HEK293 (cell line): ENCODE measurements around the gene HDAC1.

Source experiments
- CTCF ChIA-PET: fragments of 350-600 bp; formaldehyde crosslinking; extraction: SDS; loops from one replicate; lab custom pipeline; 2021; ENCODE audit warnings: antibody characterized with exemption; lab: Yijun Ruan, JAX
- POLR2A ChIA-PET: fragments of 300-600 bp; formaldehyde crosslinking; extraction: SDS; loops from one replicate; lab custom pipeline; 2020; ENCODE audit warnings: antibody characterized with exemption, inconsistent platforms; lab: Yijun Ruan, JAX
- H3K27ac ChIP-seq: fragments of 200-500 bp; sonication (Bioruptor generic); 2 replicates; pipeline ENCODE4 v1.5.1; 2014; ENCODE audit warnings: low read depth, low read length, control low read depth, inconsistent platforms; ENCODE audit errors: extremely low read depth
- H3K36me3 ChIP-seq, 2 experiments: fragments of 200-500 bp in 1 of 2; sonication (Bioruptor generic) in 1 of 2; 1 replicate in 1 of 2; 2 replicates in 1 of 2; pipeline ENCODE4 v1.5.1; 2014 to 2017; ENCODE audit warnings: inconsistent platforms in 2 of 2, low read length in 2 of 2; ENCODE audit not compliant: control insufficient read depth in 2 of 2, insufficient read depth in 1 of 2
- H3K4me1 ChIP-seq: fragments of 200-500 bp; sonication (Bioruptor generic); 2 replicates; pipeline ENCODE4 v1.5.1; 2014; ENCODE audit warnings: mild to moderate bottlenecking, low read length, inconsistent platforms; ENCODE audit not compliant: control insufficient read depth, insufficient read depth
- H3K4me3 ChIP-seq: 2 replicates; pipeline ENCODE4 v1.5.1; 2011; ENCODE audit warnings: low read depth, mild to moderate bottlenecking, control low read depth, low read length, moderate library complexity
- H3K9me3 ChIP-seq: fragments of 200-500 bp; sonication (Bioruptor generic); 2 replicates; pipeline ENCODE4 v1.5.1; 2014; ENCODE audit warnings: low read depth, low read length, inconsistent platforms; ENCODE audit not compliant: control insufficient read depth, insufficient read depth
- PRDM1 ChIP-seq: fragments of 450-650 bp; formaldehyde crosslinking; IDR thresholded peaks from 2 replicates; pipeline ENCODE4; 2016; ENCODE audit warnings: missing biosample characterization, missing genetic modification characterization
- PRDM10 ChIP-seq: fragments of 450-650 bp; formaldehyde crosslinking; IDR thresholded peaks from 2 replicates; pipeline ENCODE4 v1.5.1; 2016; ENCODE audit warnings: missing biosample characterization, missing genetic modification characterization
- PRDM2 ChIP-seq: fragments of 450-650 bp; formaldehyde crosslinking; IDR thresholded peaks from 2 replicates; pipeline ENCODE4 v1.5.1; 2016; ENCODE audit warnings: missing biosample characterization, missing genetic modification characterization, borderline replicate concordance
- SP2 ChIP-seq: fragments of 450-650 bp; formaldehyde crosslinking; IDR thresholded peaks from 2 replicates; pipeline ENCODE4 v1.5.1; 2016; ENCODE audit warnings: missing biosample characterization, missing genetic modification characterization
- WT1 ChIP-seq: fragments of 450-650 bp; formaldehyde crosslinking; IDR thresholded peaks from 2 replicates; pipeline ENCODE4 v1.5.1; 2016; ENCODE audit warnings: missing biosample characterization, missing genetic modification characterization
- ZBTB21 ChIP-seq: fragments of 450-650 bp; formaldehyde crosslinking; IDR thresholded peaks from 2 replicates; pipeline ENCODE4 v1.5.1; 2017; ENCODE audit warnings: missing biosample characterization, missing genetic modification characterization
- ZFHX2 ChIP-seq: fragments of 450-650 bp; formaldehyde crosslinking; conservative IDR thresholded peaks from 2 replicates; pipeline ENCODE4 v1.5.1; 2016; ENCODE audit warnings: missing biosample characterization, missing genetic modification characterization
- ZIC2 ChIP-seq: fragments of 450-650 bp; formaldehyde crosslinking; IDR thresholded peaks from 2 replicates; pipeline ENCODE4 v1.5.1; 2016; ENCODE audit warnings: missing biosample characterization, missing genetic modification characterization
- ZNF280D ChIP-seq: fragments of 450-650 bp; formaldehyde crosslinking; IDR thresholded peaks from 2 replicates; pipeline ENCODE4 v1.5.1; 2016; ENCODE audit warnings: missing biosample characterization, missing genetic modification characterization
- ZNF398 ChIP-seq: fragments of 450-650 bp; formaldehyde crosslinking; IDR thresholded peaks from 2 replicates; pipeline ENCODE4 v1.5.1; 2017; ENCODE audit warnings: missing biosample characterization, missing genetic modification characterization
- ZNF473 ChIP-seq: fragments of 450-650 bp; formaldehyde crosslinking; IDR thresholded peaks from 2 replicates; pipeline ENCODE4 v1.5.1; 2017; ENCODE audit warnings: missing biosample characterization, missing genetic modification characterization

The HDAC1 gene

GRCh38 chr1:32352831-32353383 lies 61.0 kb downstream of the HDAC1 start (continued):
- no peak for TF ChIP-seq ZNF280D (tag by site-specific recombination)
- TF ChIP-seq SP2 (tag by site-specific recombination), result no peak
- TF ChIP-seq ZNF473 (tag by site-specific recombination), result no peak
- no peak for TF ChIP-seq PRDM2 (tag by site-specific recombination)
- TF ChIP-seq, all 188 proteins: peak for 5

GRCh38 chr1:32353431-32353830 lies 61.5 kb downstream of the HDAC1 start:
- no peaks in the 10 kb centered on the region for H3K9me3 ChIP-seq
- no peak overlapping the region for H3K4me3 ChIP-seq
- TF ChIP-seq PRDM1 (tag by site-specific recombination), result 0 out of 2 replicates have a peak, but pooled peaks have one; percentile 36
- TF ChIP-seq ZFHX2 (tag by site-specific recombination), result peak; percentile 45; the same call in 1 of the 2 replicates
- peak; percentile 72 for TF ChIP-seq ZIC2 (tag by site-specific recombination)
- TF ChIP-seq ZBTB21 (tag by site-specific recombination), result no peak
- no peak for TF ChIP-seq WT1 (tag by site-specific recombination)
- 0 out of 2 replicates have a peak, but pooled peaks have one; percentile 25 for TF ChIP-seq PRDM10 (tag by site-specific recombination)
- TF ChIP-seq ZNF398 (tag by site-specific recombination), result peak; percentile 46
- peaks cover 7% of the 10 kb centered on the region; the same call in 1 of the 2 replicates for H3K4me1 ChIP-seq
- POLR2A ChIA-PET, result interaction anchor here (0.6 to 5.7 kb wide), 4 partner anchors 14 to 140 kb away, joined by 3 to 100 read pairs (median 6); partner anchors contain the start of genes BSDC1 and MARCKSL1
- peaks cover 0 to 46% of the 10 kb centered on the region in 2 experiments; a peak in 2 of 3 replicates for H3K36me3 ChIP-seq
- H3K27ac ChIP-seq, result no peak overlapping the region
- CTCF ChIA-PET, result interaction anchor here (0.7 to 1.9 kb wide), 3 partner anchors 48 to 243 kb away, joined by 3 to 6 read pairs (median 6); no protein-coding TSS in a partner anchor
